ENCODE results near the gene AMMECR1. TPM values are rescaled to one million over a fixed set of nuclear protein-coding genes. Genes with fewer than 3 reads are reported as not detected.

The AMMECR1 gene
- total and polyA plus RNA-seq, 2 experiments from 2014 or later, result 16.9 to 32.5 TPM

GRCh38 chrX:110226931-110227330 is 91.0 kb downstream of the AMMECR1 start:
- peaks cover 17% of the 10 kb centered on the region; the same call in 2 of the 3 replicates for H3K36me3 Mint-ChIP-seq (ENCODE audit: low read depth)
- H4K20me1 ChIP-seq (replicated peaks; ENCODE audit: insufficient read depth), result no peaks in the 10 kb centered on the region
- H3K4me1 Mint-ChIP-seq, result peaks cover 30% of the 10 kb centered on the region
- H3K27ac ChIP-seq (ENCODE audit: low read depth), result no peak overlapping the region
- H3F3A ChIP-seq (replicated peaks; ENCODE audit: low read depth), result no peaks in the 10 kb centered on the region
- H2AFZ ChIP-seq, result no peak overlapping the region
- no peaks in the 10 kb centered on the region for H3K36me3 ChIP-seq (ENCODE audit: insufficient read depth)
- no peaks in the 10 kb centered on the region; the same call in 1 of the 2 replicates for H3K4me1 ChIP-seq (ENCODE audit: insufficient read depth)
- H3K4me3 ChIP-seq, result no peak overlapping the region
- no peak overlapping the region for H3K4me3 Mint-ChIP-seq
- peaks cover 10% of the 10 kb centered on the region for H3K9me3 Mint-ChIP-seq
- no peak for TF ChIP-seq ZNF331 (CRISPR knock-in tag; IDR thresholded peaks at IDR 0.05; ENCODE audit: low read depth)
- no peak for TF ChIP-seq STAT1 (IDR thresholded peaks at IDR 0.05; ENCODE audit: unreplicated experiment)
- no peak for TF ChIP-seq REST (IDR thresholded peaks at IDR 0.05; ENCODE audit: unreplicated experiment)
- no peak for TF ChIP-seq ZNF114 (CRISPR knock-in tag; IDR thresholded peaks at IDR 0.05)
- TF ChIP-seq EZH2 (IDR thresholded peaks at IDR 0.05; ENCODE audit: low read depth, unreplicated experiment), result no peak
- no peak for TF ChIP-seq CREB1 (CRISPR knock-in tag; IDR thresholded peaks at IDR 0.05; ENCODE audit: low read depth)
- TF ChIP-seq CTCF (conservative IDR thresholded peaks at IDR 0.05; ENCODE audit: low read depth in 2 of 2), result no peak
- no peak for TF ChIP-seq EZH2phosphoT487 (IDR thresholded peaks at IDR 0.05; ENCODE audit: unreplicated experiment)
- ATAC-seq (no peak), DNase-seq (ENCODE audit: low spot score) (no peak)
- no peak overlapping the region for H3K4me2 ChIP-seq
- no peak overlapping the region for H3K27ac Mint-ChIP-seq
- peaks cover 12% of the 10 kb centered on the region for H3K79me2 ChIP-seq (replicated peaks; ENCODE audit: insufficient read depth)
- H3K27me3 Mint-ChIP-seq (ENCODE audit: insufficient read depth, low read depth, poor library complexity), result no peaks in the 10 kb centered on the region
- no peaks in the 10 kb centered on the region for H3K27me3 ChIP-seq (ENCODE audit: insufficient read depth)
- H3K9me2 ChIP-seq (ENCODE audit: insufficient read depth), result no peaks in the 10 kb centered on the region

GRCh38 chrX:110224926-110225617 is 92.8 kb downstream of the AMMECR1 start:
- Mint-ChIP-seq H3K4me3 (no peak overlapping the region), H3K4me1 (peaks cover 31% of the 10 kb centered on the region), H3K36me3 (ENCODE audit: low read depth) (no peaks in the 10 kb centered on the region; the same call in 2 of the 3 replicates), H3K27me3 (ENCODE audit: insufficient read depth, low read depth, poor library complexity) (no peaks in the 10 kb centered on the region), H3K9me3 (no peaks in the 10 kb centered on the region; the same call in 2 of the 3 replicates), H3K27ac (no peak overlapping the region)
- Histone ChIP-seq H3F3A (replicated peaks; ENCODE audit: low read depth) (no peaks in the 10 kb centered on the region), H3K27ac (ENCODE audit: low read depth) (no peak overlapping the region), H3K27me3 (ENCODE audit: insufficient read depth) (no peaks in the 10 kb centered on the region), H3K9me2 (ENCODE audit: insufficient read depth) (no peaks in the 10 kb centered on the region), H3K79me2 (replicated peaks; ENCODE audit: insufficient read depth) (peaks cover 12% of the 10 kb centered on the region), H2AFZ (no peak overlapping the region), H3K4me2 (no peak overlapping the region), H4K20me1 (replicated peaks; ENCODE audit: insufficient read depth) (no peaks in the 10 kb centered on the region; the same call in 1 of the 2 replicates), H3K36me3 (ENCODE audit: insufficient read depth) (no peaks in the 10 kb centered on the region), H3K4me1 (ENCODE audit: insufficient read depth) (no peaks in the 10 kb centered on the region; the same call in none of the 2 replicates), H3K4me3 (no peak overlapping the region)
- no peak for DNase-seq (ENCODE audit: low spot score)
- ATAC-seq, result no peak
- TF ChIP-seq POLR2AphosphoS5 (IDR thresholded peaks at IDR 0.05; ENCODE audit: low read depth), result no peak
- no peak for TF ChIP-seq STAT1 (IDR thresholded peaks at IDR 0.05; ENCODE audit: unreplicated experiment)
- TF ChIP-seq NANOG (IDR thresholded peaks at IDR 0.05; ENCODE audit: borderline replicate concordance), result no peak
- TF ChIP-seq ETS1 (IDR thresholded peaks at IDR 0.05), result no peak
- TF ChIP-seq JUNB (IDR thresholded peaks at IDR 0.05; ENCODE audit: unreplicated experiment), result no peak

Data from GM23338 (cell line).